ENCODE measurements around the gene INPP5A.
"Not testable (repeated sequence)": the region's sequence is repeated elsewhere in the genome, so short reads cannot be mapped to it uniquely, and the experiment has no call there.

INPP5A gene

DNA sequence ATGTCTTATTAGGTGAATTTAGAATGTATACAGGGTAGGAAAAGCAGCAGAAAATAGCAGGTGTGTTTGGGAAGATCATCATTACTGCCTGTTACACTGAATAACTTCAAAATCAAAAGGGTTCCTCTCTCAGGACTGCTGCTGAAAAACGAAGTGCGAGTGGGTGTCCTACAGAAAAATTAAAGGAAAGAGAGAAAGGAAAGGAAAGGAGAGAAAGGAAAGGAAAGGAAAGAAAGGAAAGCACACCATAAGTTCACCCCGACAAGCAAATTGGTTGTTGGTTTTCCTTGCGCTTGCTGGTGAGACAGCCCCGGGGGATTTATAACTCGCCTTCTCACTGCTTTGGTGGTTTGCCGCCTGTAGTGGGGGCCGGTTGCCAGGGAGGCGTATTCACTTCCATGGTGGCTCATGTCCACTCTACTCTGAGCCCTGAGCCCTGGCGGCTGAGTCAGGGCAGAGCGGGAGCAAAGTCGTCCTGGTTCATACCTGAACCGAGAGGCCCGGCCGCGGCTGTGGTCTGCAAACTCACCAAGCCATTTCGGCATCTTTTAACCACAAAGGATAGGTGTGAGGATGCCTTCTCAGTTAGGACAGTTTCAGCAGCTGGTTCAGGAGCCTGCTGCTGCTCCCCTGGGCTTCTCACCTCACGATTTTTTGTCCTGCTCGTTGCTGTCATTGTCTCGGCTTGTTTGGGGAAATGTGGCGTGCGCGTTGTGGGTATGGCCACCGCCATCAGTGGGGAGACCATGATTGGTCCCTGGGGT is 26.1 kb downstream of the INPP5A start:
- no peak for DNase-seq (ENCODE audit: low spot score)

- DNase-seq (ENCODE audit: low spot score) = no peak
Observed at GRCh38 chr10:132564249-132564605, 26.6 kb downstream of the INPP5A start.

GRCh38 chr10:132564690-132565089 is 27.1 kb downstream of the INPP5A start:
- DNase-seq (ENCODE audit: low spot score) = no peak

DNA sequence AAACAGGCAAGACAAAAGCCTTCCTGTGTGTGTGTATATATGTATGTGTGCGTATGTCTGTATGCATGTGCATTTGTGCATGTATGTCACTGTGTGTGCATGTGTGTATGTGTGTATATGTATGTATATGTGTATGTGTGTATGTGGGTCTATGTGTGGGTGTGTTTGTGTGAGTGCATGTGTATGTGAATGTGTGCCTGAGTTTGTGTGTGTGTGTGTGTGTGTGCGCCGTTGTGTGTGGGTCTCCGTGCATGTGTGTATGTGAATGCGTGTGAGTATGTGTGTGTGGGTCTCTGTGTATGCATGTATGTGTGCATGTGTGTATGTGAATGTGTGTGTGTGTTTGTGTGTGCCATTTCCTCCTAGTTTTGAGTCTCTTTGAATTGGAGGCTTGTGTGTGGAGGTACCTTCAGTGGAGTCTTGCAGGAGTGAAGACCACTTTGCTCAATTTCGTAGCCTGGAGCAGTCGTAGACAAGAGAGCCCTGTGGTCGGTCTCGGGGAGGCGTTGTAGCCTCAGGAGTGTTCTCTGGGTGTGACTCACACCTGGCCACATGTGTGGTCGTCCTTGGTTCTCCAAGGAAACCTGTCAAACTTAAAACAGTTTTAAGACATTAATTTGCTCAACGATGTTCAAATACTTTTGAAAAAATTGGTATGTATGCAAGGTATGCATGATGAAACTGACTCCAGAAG is 28.1 kb downstream of the INPP5A start:
- no peak for DNase-seq (ENCODE audit: low spot score)

- DNase-seq (ENCODE audit: low spot score) = no peak
Observed at GRCh38 chr10:132566892-132567291, 29.3 kb downstream of the INPP5A start.

- DNase-seq (ENCODE audit: low spot score) = no peak
Observed at GRCh38 chr10:132570265-132570664, 32.7 kb downstream of the INPP5A start.

- no peak for DNase-seq (ENCODE audit: low spot score)
Observed at GRCh38 chr10:132570771-132571649, 33.4 kb downstream of the INPP5A start.

DNA sequence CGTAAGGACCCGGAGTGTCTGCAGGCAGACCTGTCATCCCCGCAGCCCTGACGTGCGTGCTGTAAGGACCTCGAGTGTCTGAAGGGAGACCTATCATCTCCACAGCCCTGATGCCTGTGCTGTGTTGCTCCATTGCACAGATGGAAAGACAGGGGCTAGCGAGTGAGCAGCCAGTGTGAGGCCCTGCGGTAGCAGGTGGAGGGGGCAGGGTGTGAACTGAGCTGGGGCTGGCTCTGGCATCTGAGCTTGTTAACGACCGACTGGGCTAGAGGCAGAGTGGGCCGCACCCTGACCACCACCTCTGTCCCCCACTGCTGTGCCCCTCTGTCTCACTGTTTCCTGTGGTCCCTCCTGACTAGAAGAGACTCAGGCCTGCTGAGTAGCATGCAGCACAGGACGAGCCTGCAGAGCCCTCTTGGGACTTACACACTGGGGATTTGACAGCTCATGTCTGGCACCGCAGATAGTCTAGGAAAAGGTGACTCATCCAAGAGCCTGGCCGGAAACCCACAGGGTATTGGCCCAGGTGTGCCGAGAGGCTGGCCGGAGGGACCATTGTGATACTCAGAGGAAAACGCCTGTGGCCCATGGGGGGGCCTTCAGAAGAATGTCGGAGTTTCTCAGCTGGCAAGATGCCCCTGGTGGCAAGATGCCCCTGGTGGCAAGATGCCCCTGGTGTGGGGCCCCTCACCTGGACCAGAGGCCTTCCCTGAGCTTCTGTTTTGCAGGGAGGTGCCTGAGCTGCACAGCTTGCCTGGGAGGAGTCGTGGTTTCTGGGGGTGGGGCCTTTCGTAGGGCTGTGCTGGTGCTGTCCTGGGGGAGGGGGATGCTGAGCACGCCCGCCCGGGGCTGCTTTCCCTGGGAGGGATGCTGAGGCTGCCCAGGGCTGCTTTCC is 34.3 kb downstream of the INPP5A start:
- DNase-seq (ENCODE audit: low spot score) = peak; percentile 36

DNA sequence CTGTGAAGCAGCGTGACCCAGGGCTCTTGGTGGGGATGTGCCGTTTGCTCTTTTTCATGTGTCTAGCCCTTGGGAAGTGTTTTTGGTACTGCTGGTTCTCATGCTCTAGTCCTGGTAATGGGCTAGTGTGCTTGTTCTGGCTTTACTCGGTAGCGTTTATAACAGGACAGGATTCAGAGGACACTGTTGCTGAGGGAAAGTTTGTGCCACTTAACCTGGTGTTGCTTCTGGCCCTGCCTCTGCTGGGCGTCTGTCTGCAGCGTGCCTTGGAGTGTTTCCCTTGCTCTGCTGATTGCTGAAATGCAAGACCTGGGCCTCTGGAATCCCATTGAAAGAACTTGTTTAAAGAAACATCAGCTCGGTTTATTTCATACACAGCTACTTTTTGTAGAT is 35.0 kb downstream of the INPP5A start:
- DNase-seq (ENCODE audit: low spot score) = no peak

- DNase-seq (ENCODE audit: low spot score) = not testable (repeated sequence)
Observed at GRCh38 chr10:132572946-132573345, 35.4 kb downstream of the INPP5A start.

DNA sequence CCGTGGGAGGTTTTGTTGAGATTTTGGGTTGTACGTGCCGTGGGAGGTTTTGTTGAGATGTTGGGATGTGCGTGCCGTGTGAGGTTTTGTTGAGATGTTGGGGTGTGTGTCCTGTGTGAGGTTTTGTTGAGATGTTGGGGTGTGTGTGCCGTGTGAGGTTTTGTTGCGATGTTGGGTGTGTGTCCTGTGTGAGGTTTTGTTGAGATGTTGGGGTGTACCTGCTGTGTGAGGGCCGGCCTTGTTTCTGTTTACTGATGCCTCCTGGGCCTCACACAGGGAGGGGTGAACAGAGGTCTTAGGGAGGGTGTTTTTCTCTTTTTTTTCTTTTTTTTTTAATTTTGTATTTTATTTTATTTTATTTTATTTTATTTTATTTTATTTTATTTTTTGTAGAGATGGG is 36.7 kb downstream of the INPP5A start:
- DNase-seq (ENCODE audit: low spot score) = no peak

- no peak for DNase-seq (ENCODE audit: low spot score)
Observed at GRCh38 chr10:132574783-132575319, 37.3 kb downstream of the INPP5A start.

GRCh38 chr10:132575320-132576201 is 38.0 kb downstream of the INPP5A start:
- no peak for DNase-seq (ENCODE audit: low spot score)

GRCh38 chr10:132576671-132577349 is 39.2 kb downstream of the INPP5A start:
- no peak for DNase-seq (ENCODE audit: low spot score)

DNA sequence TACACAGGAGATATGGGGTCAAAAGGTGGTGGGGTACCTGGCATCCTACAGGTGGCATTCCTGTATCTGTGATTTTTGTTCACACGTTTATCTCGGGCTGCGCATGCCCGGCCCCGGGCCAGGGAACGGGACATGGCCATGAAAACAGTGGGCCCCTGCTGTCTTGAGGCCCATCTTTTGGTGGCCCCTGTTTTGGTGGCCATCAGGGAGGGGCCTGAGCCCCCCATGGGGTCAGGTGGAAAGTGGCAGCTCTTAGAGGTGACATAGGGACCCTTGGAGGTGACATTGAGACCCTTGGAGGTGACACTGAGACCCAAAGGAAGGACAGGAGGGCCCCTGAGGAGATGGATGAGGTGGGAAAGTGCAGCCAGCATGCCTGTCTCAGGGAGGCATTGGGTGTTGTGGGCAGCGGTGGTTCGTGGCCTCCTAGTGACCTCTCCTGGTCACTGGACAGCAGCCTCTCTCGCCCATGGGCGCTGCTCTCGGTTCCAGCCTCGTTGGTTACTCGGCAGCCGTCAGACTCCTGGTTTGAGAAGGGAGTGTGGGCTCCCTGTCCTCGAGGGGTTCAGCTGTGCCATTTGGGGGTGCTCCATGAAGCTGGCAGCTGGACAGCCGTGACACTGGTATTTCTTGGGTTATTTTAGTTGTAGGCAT is 39.9 kb downstream of the INPP5A start:
- no peak for DNase-seq (ENCODE audit: low spot score)

DNA sequence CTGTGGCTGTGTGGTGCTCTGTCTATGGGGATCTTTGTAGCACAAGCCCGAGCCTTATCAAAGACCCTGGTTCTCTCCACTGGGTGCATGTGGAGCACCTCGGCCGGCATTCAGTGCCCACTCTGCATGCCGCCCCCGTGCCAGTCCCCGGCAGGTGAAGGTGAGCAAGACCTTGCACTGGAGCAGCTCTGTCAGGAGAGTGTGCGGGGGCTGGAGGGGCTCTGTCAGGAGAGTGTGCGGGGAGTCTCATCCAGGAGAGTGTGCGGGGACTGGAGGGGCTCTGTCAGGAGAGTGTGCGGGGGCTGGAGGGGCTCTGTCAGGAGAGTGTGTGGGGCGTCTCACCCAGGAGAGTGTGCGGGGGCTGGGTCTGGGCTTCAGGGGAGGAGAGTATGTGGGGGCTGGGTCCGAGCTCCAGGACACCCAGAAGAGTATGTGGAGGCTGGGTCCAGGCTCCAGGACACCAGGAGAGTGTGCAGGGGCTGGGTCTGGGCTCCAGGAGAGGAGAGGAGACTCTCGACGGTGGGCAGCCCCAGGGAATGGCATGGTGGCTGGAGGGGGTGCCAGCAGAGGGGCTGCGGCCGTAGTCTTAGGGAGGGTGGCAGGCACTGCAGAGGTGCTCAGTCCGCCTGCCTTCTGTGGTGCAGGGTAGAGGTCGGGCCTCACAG is 40.8 kb downstream of the INPP5A start:
- no peak for DNase-seq (ENCODE audit: low spot score)

GRCh38 chr10:132579027-132579859 is 41.7 kb downstream of the INPP5A start:
- DNase-seq (ENCODE audit: low spot score) = no peak

GRCh38 chr10:132580143-132580542 is 42.6 kb downstream of the INPP5A start:
- DNase-seq (ENCODE audit: low spot score) = no peak

Data from COLO829 (cell line).